Measurements from ENCODE around the gene UNC45A. TPM values are rescaled to one million over a fixed set of nuclear protein-coding genes. Genes with fewer than 3 reads are reported as not detected.

The UNC45A gene
- polyA plus RNA-seq, 3 donors, result 29.3 to 42.6 (median 30.4) TPM

- no peaks in the 10 kb centered on the region for H3K27me3 Mint-ChIP-seq (ENCODE audit: low read depth in 3 of 3)
- H3K4me1 Mint-ChIP-seq, result peaks cover 19% of the 10 kb centered on the region
- H3K4me1 ChIP-seq (ENCODE audit: control insufficient read depth in 1 of 2, insufficient read depth in 2 of 2, low read length in 2 of 2), result peaks cover 12 to 14% of the 10 kb centered on the region in 2 donors
- WGBS (ENCODE audit: insufficient coverage), result 100% methylated on average over 4 of the region's 5 CpGs
- H3K9me3 ChIP-seq (replicated peaks in 1 of 2; ENCODE audit: control insufficient read depth in 1 of 2, insufficient read depth in 1 of 2, low read length in 2 of 2), result no peaks in the 10 kb centered on the region
- H3K4me2 ChIP-seq (replicated peaks; ENCODE audit: extremely low read depth, low read length, poor library complexity, severe bottlenecking), result peak overlapping the region; percentile 52
- no peaks in the 10 kb centered on the region for H3K27me3 ChIP-seq (ENCODE audit: control insufficient read depth in 2 of 2, insufficient read depth in 2 of 2, low read length in 2 of 2)
- peaks cover 61% of the 10 kb centered on the region for H3K79me2 ChIP-seq (ENCODE audit: insufficient read depth, low read length)
- H3K36me3 Mint-ChIP-seq, result peaks cover 29 to 51% of the 10 kb centered on the region in 2 donors
- intact Hi-C loops (cut with micrococcal nuclease), result no loop called here
- H2AFZ ChIP-seq (ENCODE audit: insufficient read depth, low read depth, low read length, poor library complexity, severe bottlenecking), result peak overlapping the region; percentile 36
- no peak for TF ChIP-seq CTCF (IDR thresholded peaks at IDR 0.05)
- H4K20me1 ChIP-seq (ENCODE audit: insufficient read depth, low read length), result no peaks in the 10 kb centered on the region
- H3K36me3 ChIP-seq (replicated peaks in 1 of 2; ENCODE audit: control insufficient read depth in 1 of 2, insufficient read depth in 2 of 2, low read length in 2 of 2), result peaks cover 16 to 41% of the 10 kb centered on the region in 2 donors
- DNase-seq, result peak; percentile 57 to 81 (median 73)
- H3K9me3 Mint-ChIP-seq, result no peaks in the 10 kb centered on the region
- peak overlapping the region in 1 of 3 experiments; percentile 43 for H3K4me3 ChIP-seq (replicated peaks in 1 of 3; ENCODE audit: low read depth in 2 of 3, low read length in 3 of 3)
- H3K27ac Mint-ChIP-seq, result peak overlapping the region; percentile 78 to 95 (median 93)
- H3K4me3 Mint-ChIP-seq, result peak overlapping the region; percentile 29 to 51
- H3K27ac ChIP-seq (ENCODE audit: low read depth in 1 of 2, low read length in 2 of 2), result peak overlapping the region; percentile 38 to 78
- H3K9ac ChIP-seq (ENCODE audit: insufficient read depth, low read length, poor library complexity, severe bottlenecking), result no peak overlapping the region
Measured at GRCh38 chr15:90982135-90982534, 47.0 kb downstream of the UNC45A start.

- Histone ChIP-seq H3K9me3 (replicated peaks in 1 of 2; ENCODE audit: control insufficient read depth in 1 of 2, insufficient read depth in 1 of 2, low read length in 2 of 2) (no peaks in the 10 kb centered on the region), H3K4me3 (replicated peaks in 1 of 3; ENCODE audit: low read depth in 2 of 3, low read length in 3 of 3) (no peak overlapping the region), H3K79me2 (ENCODE audit: insufficient read depth, low read length) (peaks cover 99% of the 10 kb centered on the region), H3K4me2 (replicated peaks; ENCODE audit: extremely low read depth, low read length, poor library complexity, severe bottlenecking) (no peak overlapping the region), H3K27ac (ENCODE audit: low read depth in 1 of 2, low read length in 2 of 2) (no peak overlapping the region), H3K36me3 (replicated peaks in 1 of 2; ENCODE audit: control insufficient read depth in 1 of 2, insufficient read depth in 2 of 2, low read length in 2 of 2) (peaks cover 2 to 4% of the 10 kb centered on the region in 2 donors), H3K4me1 (ENCODE audit: control insufficient read depth in 1 of 2, insufficient read depth in 2 of 2, low read length in 2 of 2) (peaks cover 23 to 25% of the 10 kb centered on the region in 2 donors), H2AFZ (ENCODE audit: insufficient read depth, low read depth, low read length, poor library complexity, severe bottlenecking) (no peak overlapping the region), H3K27me3 (ENCODE audit: control insufficient read depth in 2 of 2, insufficient read depth in 2 of 2, low read length in 2 of 2) (no peaks in the 10 kb centered on the region), H3K9ac (ENCODE audit: insufficient read depth, low read length, poor library complexity, severe bottlenecking) (no peak overlapping the region), H4K20me1 (ENCODE audit: insufficient read depth, low read length) (no peaks in the 10 kb centered on the region)
- peaks cover 6 to 19% of the 10 kb centered on the region in 2 donors for H3K36me3 Mint-ChIP-seq
- no peaks in the 10 kb centered on the region for H3K27me3 Mint-ChIP-seq (ENCODE audit: low read depth in 3 of 3)
- intact Hi-C loops (cut with micrococcal nuclease), result no loop called here
- peak overlapping the region in 3 of 7 donors; percentile 13 to 55 (median 17) for H3K27ac Mint-ChIP-seq
- H3K4me1 Mint-ChIP-seq, result peaks cover 36% of the 10 kb centered on the region
- DNase-seq, result no peak
- no peak overlapping the region for H3K4me3 Mint-ChIP-seq
- H3K9me3 Mint-ChIP-seq, result no peaks in the 10 kb centered on the region
- WGBS (ENCODE audit: insufficient coverage), result 79% methylated on average over 2 of the region's 11 CpGs
- no peak for TF ChIP-seq CTCF (IDR thresholded peaks at IDR 0.05)
Measured at GRCh38 chr15:90986790-90987507, 51.9 kb downstream of the UNC45A start.

Data from CD14-positive monocyte (primary cell).